Epidermal melanocyte (primary cell): Measurements from ENCODE around the gene ITGB1.

Source experiments
- DNase-seq: peaks from one replicate; pipeline ENCODE4 v3.0.0; 2011; ENCODE audit warnings: low spot score; ENCODE audit not compliant: insufficient read length

ITGB1 gene

DNA sequence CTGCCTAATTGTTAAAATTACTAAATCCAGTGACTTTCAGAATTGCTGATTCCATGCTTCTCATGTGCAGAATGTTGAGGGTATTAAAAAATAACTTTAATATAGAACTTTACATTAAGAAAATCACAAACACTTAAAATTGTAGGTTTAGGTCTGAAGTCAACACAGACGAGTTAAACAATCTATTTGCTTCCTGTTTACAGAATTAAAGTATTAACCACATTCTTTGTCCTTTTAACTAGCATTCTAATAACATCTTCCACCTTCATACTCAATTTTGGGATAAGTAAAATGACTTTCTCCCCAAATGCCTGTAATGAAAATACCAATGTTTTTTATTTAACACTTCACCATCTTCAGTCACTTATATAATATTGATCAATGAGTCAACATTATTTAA is 2.2 kb downstream of the ITGB1 start:
- no peak for DNase-seq

GRCh38 chr10:32955299-32955772 is 2.7 kb downstream of the ITGB1 start:
- DNase-seq: no peak

- no peak for DNase-seq
Observed at GRCh38 chr10:32954545-32955298, 3.3 kb downstream of the ITGB1 start.

- no peak for DNase-seq
Observed at GRCh38 chr10:32954080-32954479, 4.0 kb downstream of the ITGB1 start.

DNA sequence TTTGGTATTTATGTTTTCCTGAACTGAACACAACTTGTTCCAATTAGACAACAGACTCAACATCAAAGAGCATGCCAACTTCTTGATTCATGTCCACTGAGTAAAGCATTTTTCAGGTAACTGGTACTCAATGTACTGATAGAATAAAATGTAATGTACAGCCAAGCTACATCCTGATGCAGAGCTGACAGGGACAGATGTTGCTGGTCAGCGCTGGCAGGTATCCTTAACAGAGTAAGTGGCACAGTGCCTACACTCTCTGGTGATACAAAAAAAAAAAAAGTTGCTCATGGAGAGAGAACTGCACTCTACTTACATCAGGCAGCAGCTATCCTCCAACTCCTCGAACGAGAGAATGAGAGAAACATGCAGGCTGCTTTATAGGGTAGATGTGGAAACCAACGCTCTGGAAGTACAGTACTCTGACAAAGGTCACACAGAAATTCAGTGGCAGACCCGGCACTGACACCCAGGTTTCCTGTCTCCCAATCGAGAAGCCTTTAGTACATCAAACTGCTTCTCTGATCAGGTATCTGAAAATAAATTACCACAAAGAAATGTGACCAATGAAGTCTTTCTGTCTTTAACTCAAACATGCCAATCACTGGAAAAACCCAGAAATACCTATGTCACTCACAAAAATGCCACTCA is 4.6 kb downstream of the ITGB1 start:
- no peak for DNase-seq

DNA sequence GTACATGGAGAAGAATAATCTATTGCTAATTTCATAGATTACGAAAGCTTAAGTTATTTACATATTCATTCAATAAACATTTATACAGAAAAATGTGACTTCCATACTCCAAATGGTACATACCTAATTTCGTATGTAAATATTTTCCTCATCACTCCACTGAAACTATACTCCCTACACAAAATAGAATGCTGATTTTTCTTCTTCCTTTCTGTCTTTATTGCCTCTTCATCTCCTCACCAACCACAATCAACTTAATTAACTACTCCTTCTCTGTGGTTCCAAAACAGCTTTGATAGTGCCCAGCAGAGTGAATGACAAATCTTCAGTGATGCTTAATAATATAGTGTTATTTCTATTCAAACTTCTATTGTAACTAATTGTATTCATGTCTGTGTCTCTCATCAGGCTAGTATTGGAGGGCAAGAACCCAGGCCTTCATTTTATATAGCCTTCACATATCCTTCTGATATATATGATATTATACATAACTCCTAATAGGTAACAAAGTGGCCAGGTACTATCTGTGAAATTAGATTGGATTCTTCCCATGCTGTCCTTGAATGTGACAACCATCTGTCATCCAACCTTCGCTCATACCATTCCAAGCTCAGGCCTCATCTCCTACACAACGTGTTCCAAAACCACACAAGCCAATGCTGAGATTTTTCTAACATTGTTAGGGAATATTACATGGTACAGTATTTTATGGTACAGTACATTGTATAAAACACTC is 5.3 kb downstream of the ITGB1 start:
- no peak for DNase-seq

GRCh38 chr10:32952094-32952493 is 5.9 kb downstream of the ITGB1 start:
- no peak for DNase-seq

DNA sequence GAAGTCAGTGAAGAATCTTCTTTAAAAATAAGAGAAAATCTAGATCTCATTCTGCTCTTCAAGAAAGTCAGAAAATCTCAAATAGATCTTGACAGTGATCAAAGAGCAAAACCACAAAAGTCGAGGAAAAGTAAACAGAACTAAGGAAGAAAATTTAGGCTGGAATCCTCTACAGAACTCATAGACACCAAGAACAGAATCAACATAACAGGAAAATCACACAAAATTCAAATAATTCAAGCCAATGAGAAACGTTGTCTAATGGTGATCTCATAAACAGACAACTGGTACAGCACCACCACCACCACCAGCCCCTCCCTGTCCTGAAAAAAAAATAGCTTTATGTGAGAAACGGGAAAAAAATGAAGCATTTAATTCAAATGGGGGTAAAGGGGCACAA is 6.9 kb downstream of the ITGB1 start:
- DNase-seq: no peak

- no peak for DNase-seq
Observed at GRCh38 chr10:32950591-32951108, 7.4 kb downstream of the ITGB1 start.

GRCh38 chr10:32949221-32949678 is 8.8 kb downstream of the ITGB1 start:
- no peak for DNase-seq

- DNase-seq: no peak
Observed at GRCh38 chr10:32948451-32948850, 9.6 kb downstream of the ITGB1 start.

- DNase-seq: no peak
Observed at GRCh38 chr10:32947586-32947985, 10.4 kb downstream of the ITGB1 start.

DNA sequence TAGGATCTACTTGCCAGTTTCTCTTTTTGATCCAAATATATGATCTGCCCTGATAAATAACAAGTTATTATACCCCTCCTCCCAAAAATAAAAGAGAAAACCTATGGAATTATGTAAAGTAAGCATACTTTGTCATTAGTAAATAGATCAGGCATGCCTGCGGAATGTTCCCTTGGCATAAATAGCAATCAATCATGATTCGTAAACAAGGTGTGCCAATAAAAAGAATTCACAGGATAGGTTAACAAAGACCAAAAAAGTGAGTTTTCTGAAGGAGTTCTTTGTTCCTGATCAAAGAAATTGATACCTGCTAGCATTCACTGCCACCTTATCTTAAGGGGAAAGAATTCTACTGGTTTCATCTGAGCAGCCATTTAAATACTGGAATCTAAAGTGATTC is 11.9 kb downstream of the ITGB1 start:
- no peak for DNase-seq

GRCh38 chr10:32943854-32944661 is 14.0 kb downstream of the ITGB1 start:
- DNase-seq: no peak

DNA sequence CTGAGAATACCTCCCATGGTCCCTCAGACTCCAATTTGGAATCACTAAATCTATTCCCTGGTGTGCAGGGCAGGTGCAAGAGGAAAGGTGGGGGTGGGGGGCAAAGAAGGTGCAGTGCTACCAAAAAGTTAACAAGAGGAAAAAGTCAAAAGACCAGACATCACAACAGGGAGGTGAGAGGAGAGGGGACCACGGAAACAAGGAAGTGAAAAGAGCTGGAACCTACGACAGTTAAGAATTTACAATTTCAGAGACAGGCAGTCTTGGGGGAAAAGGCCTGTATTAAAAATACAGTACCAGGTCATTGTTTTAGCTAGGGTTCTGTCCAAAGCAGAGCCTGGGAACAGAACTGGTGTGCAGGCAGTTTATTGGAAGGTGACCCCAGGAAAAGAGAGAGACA is 14.6 kb downstream of the ITGB1 start:
- DNase-seq: no peak

GRCh38 chr10:32942081-32942480 is 15.9 kb downstream of the ITGB1 start:
- no peak for DNase-seq

DNA sequence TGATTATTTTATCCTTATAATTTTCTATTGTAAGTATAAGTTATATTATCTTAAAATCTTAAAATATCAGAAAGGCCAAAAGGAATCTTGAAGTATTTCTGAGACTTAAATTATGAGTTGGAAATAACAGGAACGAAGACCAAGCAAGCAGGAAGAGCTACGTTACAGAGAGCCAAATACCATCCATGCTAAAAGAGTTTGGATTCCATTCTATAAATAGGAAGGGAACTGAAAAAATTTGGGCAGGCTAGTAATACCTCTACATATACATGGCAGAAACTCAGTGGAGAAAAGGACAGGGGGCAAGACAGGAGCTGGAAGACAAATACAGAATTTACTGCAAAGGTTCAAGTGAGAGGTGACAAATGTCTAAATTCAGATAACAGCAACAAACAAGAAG is 16.7 kb downstream of the ITGB1 start:
- no peak for DNase-seq

DNA sequence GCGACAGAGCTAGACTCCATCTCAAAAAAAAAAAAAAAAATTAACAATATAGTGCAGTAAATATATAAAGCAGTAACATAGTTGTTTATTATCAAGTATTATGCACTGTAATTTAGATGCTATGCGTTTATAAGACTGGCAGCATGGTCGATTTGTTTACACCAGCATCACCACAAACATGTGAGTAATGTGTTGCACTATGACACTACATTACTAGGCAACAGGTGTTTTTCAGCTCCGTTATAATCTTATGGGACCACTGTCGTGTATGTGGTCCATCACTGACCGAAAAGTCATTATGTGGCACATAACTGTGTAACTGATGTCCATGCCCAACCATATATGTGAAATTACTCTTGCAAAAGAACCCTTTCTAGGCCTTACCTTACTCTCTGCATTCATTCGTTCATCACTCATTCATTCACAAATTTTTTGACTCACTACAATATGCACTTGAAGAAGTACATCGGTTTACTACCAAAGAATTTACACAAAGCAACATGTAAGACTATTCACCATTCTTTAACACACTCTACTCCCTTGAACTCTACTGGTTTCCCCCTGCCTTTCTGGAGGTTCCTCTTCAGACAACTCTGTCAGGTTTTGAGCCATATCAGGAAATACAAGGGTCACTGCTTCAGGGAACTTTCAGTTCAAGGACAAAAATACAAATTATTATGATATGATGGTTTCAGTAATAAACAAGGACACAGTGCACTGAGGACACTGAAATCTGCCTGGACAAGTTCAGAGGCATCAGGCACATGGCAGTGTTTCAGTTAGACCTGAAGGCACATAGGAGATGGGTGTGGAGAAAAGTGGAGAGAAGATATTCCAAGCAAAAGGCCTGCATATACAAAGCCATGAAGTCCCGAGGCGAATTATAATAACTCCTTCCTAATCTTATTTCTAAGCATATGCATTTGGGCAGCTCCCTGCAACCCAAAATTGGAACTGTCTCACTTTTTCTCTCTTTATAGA is 17.4 kb downstream of the ITGB1 start:
- no peak for DNase-seq

DNA sequence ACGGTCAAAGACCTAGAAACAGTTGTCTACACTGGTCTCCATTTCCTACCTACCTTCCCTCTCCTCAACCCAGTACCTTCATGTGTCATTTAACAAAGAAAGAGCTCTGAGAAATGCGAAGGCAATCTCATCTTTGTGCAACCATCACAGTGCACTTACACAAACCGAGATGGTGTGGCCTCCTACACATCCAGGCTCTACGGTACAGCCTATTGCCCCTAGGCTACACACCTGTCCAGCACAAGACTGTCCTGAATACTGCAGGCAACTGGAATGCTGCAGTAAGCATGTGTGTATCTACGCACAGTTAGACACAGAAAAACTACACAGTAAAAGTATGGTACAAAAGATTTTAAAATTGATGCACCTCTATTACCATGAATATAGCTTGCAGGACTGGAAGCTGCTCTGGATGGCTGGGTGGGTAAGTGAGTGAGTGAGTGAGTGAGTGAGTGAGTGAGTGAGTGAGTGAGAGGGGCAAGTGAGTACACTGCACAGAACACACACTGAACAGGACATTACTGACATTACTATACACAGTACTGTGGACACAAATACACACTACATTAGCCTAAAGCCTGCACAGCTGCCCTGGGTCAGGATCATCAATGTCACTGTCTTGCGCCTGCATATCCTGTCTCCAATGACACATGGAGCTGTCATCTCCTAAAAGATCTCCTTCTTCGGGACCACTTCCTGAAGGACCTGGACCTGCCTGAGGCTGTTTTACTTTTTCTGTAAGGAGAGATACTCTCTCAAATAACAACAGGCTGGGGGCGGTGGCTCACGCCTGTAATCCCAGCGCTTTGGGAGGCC is 18.5 kb downstream of the ITGB1 start:
- DNase-seq: no peak
